HuH-7.5 (cell line): Measurements from ENCODE around the gene POU3F1.

Experiments
- DNase-seq: peaks from one replicate; pipeline ENCODE4 v3.0.0; 2011; ENCODE audit warnings: low spot score

POU3F1 gene

GRCh38 chr1:38046333-38046883 lies at the start of gene POU3F1:
Gene POU3F1, minus strand, starts transcription at chr1:38046793. Its CDS starts 50 bp downstream, at chr1:38046743.
- no peak for DNase-seq

DNA sequence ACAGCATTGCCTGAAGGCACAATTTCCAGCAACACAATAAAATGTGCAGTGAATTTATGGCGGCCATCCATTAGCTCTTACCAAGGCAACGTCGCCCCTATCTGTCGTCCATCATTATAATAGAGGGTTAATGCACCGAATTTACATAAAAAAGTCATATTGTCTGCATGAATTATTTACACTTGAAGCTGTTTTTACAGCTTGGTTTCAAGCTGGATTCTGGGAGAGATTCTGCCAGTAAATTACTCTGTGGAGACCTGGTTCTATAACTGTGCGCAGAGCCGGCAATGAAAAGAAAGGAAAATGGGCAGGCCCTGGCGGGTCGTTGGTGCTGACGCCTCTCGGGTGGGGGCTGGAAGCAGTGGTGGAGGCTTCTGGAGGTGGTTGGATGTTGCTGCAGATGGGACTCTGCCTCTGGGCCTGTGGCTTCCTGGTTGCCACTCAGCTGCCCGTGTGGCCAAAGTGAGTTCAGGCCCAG lies 48.9 kb upstream of the POU3F1 start:
- no peak for DNase-seq

DNA sequence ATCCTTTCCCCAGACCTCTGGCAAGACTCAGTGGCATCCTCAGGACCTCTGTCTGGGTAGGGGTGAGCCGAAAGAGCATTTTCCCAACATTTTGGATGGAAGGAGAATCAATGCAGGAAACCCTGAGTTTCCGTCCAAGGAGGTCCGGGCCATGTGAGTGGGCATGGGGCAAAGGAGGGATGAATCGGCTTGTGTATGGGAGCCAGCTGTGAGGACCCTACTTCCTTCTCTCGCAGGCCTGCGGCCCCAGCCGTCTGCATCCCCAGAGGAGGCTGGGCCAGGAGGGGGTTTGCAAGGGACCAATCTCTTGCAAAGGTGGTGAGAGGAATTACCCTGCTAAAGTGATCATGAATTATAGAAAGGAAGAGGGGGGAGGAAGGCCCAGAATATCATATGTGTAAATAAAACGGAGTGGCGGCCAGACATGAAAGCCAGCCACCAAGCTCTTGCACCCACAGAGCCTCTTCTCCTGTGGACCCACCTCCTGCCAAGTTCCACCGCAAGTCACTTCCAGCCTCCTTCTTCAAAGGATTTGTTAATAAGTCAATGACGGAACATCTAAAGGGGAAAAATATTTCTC lies 48.2 kb upstream of the POU3F1 start:
- DNase-seq, result no peak

- DNase-seq, result no peak
These were observed 47.3 kb upstream of the POU3F1 start for GRCh38 chr1:38093569-38094520.

GRCh38 chr1:38092256-38092655 lies 45.7 kb upstream of the POU3F1 start:
- no peak for DNase-seq

GRCh38 chr1:38090796-38091195 lies 44.2 kb upstream of the POU3F1 start:
- DNase-seq, result no peak

GRCh38 chr1:38089712-38090360 lies 43.2 kb upstream of the POU3F1 start:
- DNase-seq, result no peak

- DNase-seq, result no peak
These were observed 42.2 kb upstream of the POU3F1 start for GRCh38 chr1:38088791-38089190.

- DNase-seq, result no peak
These were observed 41.8 kb upstream of the POU3F1 start for GRCh38 chr1:38088366-38088765.

DNA sequence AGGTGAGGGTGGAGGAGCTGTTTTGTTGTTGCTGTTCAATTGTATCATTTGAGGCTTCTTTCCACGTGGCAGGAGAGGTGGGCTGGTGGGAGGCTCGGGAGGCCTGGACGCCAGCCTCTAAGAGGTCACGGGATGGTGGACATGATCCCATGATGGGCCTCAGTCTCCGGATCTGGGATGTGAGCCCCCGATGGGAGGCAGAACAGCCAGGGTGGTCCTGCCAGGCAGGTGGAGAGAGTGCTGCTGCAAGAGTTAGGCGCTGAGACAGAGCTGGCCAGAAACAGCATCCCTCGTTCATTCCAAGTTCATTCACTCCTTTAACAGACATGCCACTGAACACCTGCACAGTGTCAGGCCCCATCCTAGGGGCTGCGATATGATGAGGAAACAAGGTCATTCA lies 41.1 kb upstream of the POU3F1 start:
- DNase-seq, result no peak

DNA sequence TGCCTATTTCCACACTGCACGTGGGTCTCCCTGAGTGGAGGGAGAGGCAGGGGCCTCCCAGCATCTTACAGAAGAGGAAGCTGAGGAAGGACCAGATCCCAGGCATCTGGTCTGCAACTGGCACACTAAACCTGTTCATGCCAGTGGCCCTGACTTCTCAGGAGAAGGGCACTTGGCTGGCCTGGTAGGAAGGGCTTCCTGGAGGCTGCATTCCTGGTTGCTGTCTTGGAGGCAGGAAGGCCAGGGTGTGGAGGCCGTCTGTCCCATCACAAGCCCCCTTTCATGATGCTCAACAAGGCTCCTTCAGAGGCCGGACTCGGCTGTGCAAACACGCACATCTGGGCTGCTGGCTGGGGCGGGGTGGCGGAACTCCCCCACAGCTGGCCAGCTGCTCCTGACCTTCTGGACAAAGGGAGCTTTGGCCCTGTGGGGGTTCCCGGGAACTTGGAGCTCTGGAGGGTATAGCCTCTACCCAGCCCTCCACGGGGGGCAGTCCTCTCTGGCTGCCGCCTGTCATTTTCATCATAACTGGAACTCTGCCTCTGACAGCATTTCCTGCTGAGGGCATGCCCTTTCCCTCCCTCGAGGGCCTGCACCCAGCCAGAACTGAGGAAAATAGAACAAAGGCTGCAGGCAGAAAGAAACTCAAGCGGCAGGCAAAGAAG lies 39.2 kb upstream of the POU3F1 start:
- no peak for DNase-seq

- DNase-seq, result no peak
These were observed 38.1 kb upstream of the POU3F1 start for GRCh38 chr1:38084700-38085099.

- no peak for DNase-seq
These were observed 37.5 kb upstream of the POU3F1 start for GRCh38 chr1:38084113-38084512.

GRCh38 chr1:38083541-38083940 lies 36.9 kb upstream of the POU3F1 start:
- DNase-seq, result no peak

DNA sequence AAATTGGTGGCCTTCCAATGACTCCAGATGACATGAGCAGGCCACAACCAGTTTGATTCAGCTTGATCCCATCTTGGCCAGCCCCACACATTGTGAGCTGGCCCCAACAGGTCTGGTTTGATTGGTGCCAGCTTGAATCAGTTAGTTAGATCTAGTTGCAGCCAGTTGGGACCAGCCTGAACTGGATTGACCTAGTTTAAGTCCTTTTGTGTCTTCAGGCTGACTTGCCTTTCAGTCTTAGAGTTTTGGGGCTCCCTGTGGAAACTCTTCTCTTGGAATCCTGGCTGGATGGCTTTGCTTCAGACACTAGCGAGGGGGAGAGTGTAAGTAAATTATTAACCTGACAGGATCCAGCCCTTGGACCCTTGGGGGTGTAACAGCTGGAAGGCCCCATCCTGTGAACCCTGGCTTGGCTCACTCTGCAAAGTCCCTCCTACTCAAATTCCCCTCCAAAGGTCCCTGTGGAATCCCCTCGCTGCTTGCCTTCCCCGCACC lies 36.2 kb upstream of the POU3F1 start:
- no peak for DNase-seq

DNA sequence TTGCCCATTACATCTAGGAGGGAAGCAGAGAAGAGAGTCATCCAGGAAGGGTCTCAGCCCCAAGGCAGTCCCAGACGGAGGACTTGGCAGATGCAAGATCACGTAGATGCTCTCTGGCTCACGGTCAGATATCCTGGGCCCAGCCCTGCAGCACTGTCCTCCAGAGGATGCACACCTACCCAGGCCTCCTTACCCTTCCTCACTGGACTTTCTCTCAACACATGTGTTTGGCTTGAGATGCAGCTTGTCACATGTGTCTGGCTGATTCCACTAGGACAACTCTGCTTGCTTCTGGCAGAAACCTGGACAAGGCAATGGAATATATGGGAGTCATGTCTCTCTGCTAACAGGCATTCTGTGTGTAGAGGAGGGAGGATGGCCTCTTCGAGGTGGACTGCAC lies 32.4 kb upstream of the POU3F1 start:
- no peak for DNase-seq

DNA sequence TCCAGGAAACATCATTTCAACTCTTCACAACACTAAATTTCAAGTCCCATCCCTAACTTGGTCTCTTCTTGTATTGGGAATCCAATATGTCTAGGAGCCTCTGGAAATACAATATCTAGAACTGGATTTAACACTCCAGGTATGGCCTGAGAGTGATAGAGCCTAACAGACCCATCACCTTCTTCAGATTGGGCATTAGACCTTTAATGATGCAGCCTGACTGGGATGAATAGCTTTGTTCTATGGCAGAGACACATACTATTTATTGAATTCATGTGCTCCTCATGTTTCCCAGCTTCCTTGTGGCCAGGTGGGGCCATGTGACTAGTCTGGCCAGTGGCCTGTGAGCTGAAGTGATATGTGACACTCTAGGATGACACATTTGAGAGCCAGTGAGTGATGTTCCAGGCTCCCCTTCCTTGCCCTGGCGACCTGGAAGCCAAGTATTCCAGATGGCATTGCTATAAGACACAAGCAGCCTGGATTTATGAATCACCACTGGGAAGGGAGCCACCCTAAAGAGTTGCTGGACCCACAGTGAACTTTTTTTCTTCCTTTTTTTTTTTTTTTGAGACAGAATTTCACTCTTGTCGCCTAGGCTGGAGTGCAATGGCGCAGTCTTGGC lies 31.0 kb upstream of the POU3F1 start:
- no peak for DNase-seq

- no peak for DNase-seq
These were observed 29.9 kb upstream of the POU3F1 start for GRCh38 chr1:38076455-38076854.

DNA sequence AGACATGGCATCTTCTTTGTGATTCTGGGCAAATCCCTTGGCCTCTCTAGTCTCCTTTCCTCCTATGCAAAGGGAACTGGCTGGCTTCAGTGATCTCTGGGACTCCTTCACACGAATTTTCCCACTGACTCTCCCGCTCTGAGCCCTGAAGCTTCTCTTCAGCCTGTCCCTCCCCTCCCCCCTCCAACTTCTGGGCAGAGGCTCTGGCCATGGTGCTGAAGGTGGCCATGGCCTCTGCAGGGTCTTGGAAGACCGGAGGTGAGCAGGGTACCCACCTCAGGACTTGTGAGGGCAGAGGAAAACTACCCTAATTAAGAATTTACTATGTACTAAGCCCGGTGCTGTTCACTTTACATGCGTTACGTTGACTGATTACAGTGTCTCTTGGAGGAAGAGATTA lies 29.4 kb upstream of the POU3F1 start:
- DNase-seq, result peak; percentile 27

- DNase-seq, result no peak
These were observed 28.6 kb upstream of the POU3F1 start for GRCh38 chr1:38075191-38075590.

- DNase-seq, result no peak
These were observed 27.7 kb upstream of the POU3F1 start for GRCh38 chr1:38074302-38074677.
